IPS-20b (cell line): Measurements from ENCODE around the gene FHIT.

Experiments used
- H3K27ac ChIP-seq: one replicate; pipeline ENCODE4 v1.5.1; 2013; ENCODE audit warnings: low read length
- H3K27me3 ChIP-seq: 2 replicates; pipeline ENCODE4 v1.6.1; 2013; ENCODE audit warnings: mild to moderate bottlenecking, low read length, inconsistent platforms; ENCODE audit not compliant: insufficient read depth
- H3K36me3 ChIP-seq: 2 replicates; pipeline ENCODE4 v1.6.1; 2013; ENCODE audit warnings: low read depth, mild to moderate bottlenecking, inconsistent platforms, low read length, moderate library complexity; ENCODE audit not compliant: insufficient read depth
- H3K4me1 ChIP-seq: 2 replicates; pipeline ENCODE4 v1.6.1; 2013; ENCODE audit warnings: mild to moderate bottlenecking, control low read depth, inconsistent platforms, low read length, moderate library complexity; ENCODE audit not compliant: insufficient read depth
- H3K4me3 ChIP-seq: 2 replicates; pipeline ENCODE4 v1.5.1; 2013; ENCODE audit warnings: mild to moderate bottlenecking, low read length, inconsistent platforms
- H3K9ac ChIP-seq: 2 replicates; pipeline ENCODE4 v1.6.1; 2013; ENCODE audit warnings: low read depth, mild to moderate bottlenecking, inconsistent platforms, low read length, moderate library complexity
- H3K9me3 ChIP-seq: 2 replicates; pipeline ENCODE4 v1.6.1; 2013; ENCODE audit warnings: mild to moderate bottlenecking, low read depth, low read length, inconsistent platforms; ENCODE audit not compliant: insufficient read depth

The FHIT gene

GRCh38 chr3:61108247-61109019, 142.8 kb downstream of the FHIT start:
- no peak overlapping the region for H3K9ac ChIP-seq

GRCh38 chr3:61094608-61095007, 156.6 kb downstream of the FHIT start:
- H3K9ac ChIP-seq, result no peak overlapping the region
- H3K27ac ChIP-seq, result no peak overlapping the region
- H3K4me3 ChIP-seq, result no peak overlapping the region
- H3K4me1 ChIP-seq, result peaks cover 3% of the 10 kb centered on the region; the same call in 1 of the 2 replicates
- H3K27me3 ChIP-seq, result no peaks in the 10 kb centered on the region
- H3K36me3 ChIP-seq, result no peaks in the 10 kb centered on the region
- H3K9me3 ChIP-seq, result no peaks in the 10 kb centered on the region

More at GRCh38 chr3:61108247-61109019, 142.8 kb downstream of the FHIT start:
- Histone ChIP-seq H3K36me3 (no peaks in the 10 kb centered on the region), H3K9me3 (no peaks in the 10 kb centered on the region), H3K4me3 (no peak overlapping the region), H3K27ac (no peak overlapping the region), H3K4me1 (no peaks in the 10 kb centered on the region), H3K27me3 (no peaks in the 10 kb centered on the region)

- peaks cover 3% of the 10 kb centered on the region; the same call in 1 of the 2 replicates for H3K4me1 ChIP-seq
- H3K9ac ChIP-seq, result no peak overlapping the region
- H3K27me3 ChIP-seq, result no peaks in the 10 kb centered on the region
- H3K9me3 ChIP-seq, result no peaks in the 10 kb centered on the region
- H3K36me3 ChIP-seq, result no peaks in the 10 kb centered on the region
- H3K27ac ChIP-seq, result no peak overlapping the region
- no peak overlapping the region for H3K4me3 ChIP-seq
Observed at GRCh38 chr3:61093364-61093763, 157.9 kb downstream of the FHIT start.

GRCh38 chr3:61092870-61093269, 158.4 kb downstream of the FHIT start:
- H3K4me3 ChIP-seq, result no peak overlapping the region
- peaks cover 3% of the 10 kb centered on the region; the same call in 1 of the 2 replicates for H3K4me1 ChIP-seq
- no peak overlapping the region for H3K27ac ChIP-seq
- H3K36me3 ChIP-seq, result no peaks in the 10 kb centered on the region
- H3K27me3 ChIP-seq, result no peaks in the 10 kb centered on the region
- no peak overlapping the region for H3K9ac ChIP-seq
- H3K9me3 ChIP-seq, result no peaks in the 10 kb centered on the region

- H3K9ac ChIP-seq, result no peak overlapping the region
- H3K4me3 ChIP-seq, result no peak overlapping the region
- H3K27ac ChIP-seq, result no peak overlapping the region
- H3K36me3 ChIP-seq, result no peaks in the 10 kb centered on the region
- no peaks in the 10 kb centered on the region for H3K9me3 ChIP-seq
- peaks cover 3% of the 10 kb centered on the region; the same call in 1 of the 2 replicates for H3K4me1 ChIP-seq
- no peaks in the 10 kb centered on the region for H3K27me3 ChIP-seq
Observed at GRCh38 chr3:61090389-61091169, 160.7 kb downstream of the FHIT start.

- no peak overlapping the region for H3K9ac ChIP-seq
- no peak overlapping the region for H3K4me3 ChIP-seq
- H3K36me3 ChIP-seq, result no peaks in the 10 kb centered on the region
- H3K27ac ChIP-seq, result no peak overlapping the region
- H3K9me3 ChIP-seq, result no peaks in the 10 kb centered on the region
- peaks cover 3% of the 10 kb centered on the region; the same call in 1 of the 2 replicates for H3K4me1 ChIP-seq
- H3K27me3 ChIP-seq, result no peaks in the 10 kb centered on the region
Observed at GRCh38 chr3:61087465-61087864, 163.8 kb downstream of the FHIT start.

GRCh38 chr3:61081554-61081953, 169.7 kb downstream of the FHIT start:
- Histone ChIP-seq H3K4me3 (no peak overlapping the region), H3K4me1 (peaks cover 16% of the 10 kb centered on the region; the same call in 1 of the 2 replicates), H3K36me3 (no peaks in the 10 kb centered on the region), H3K27ac (no peak overlapping the region), H3K27me3 (no peaks in the 10 kb centered on the region), H3K9me3 (no peaks in the 10 kb centered on the region), H3K9ac (no peak overlapping the region)

GRCh38 chr3:61080737-61081445, 170.4 kb downstream of the FHIT start:
- Histone ChIP-seq H3K9ac (no peak overlapping the region), H3K36me3 (no peaks in the 10 kb centered on the region), H3K4me3 (no peak overlapping the region), H3K27me3 (no peaks in the 10 kb centered on the region), H3K27ac (no peak overlapping the region), H3K9me3 (no peaks in the 10 kb centered on the region), H3K4me1 (peaks cover 16% of the 10 kb centered on the region; the same call in 1 of the 2 replicates)

GRCh38 chr3:61078048-61078752, 173.1 kb downstream of the FHIT start:
- Histone ChIP-seq H3K4me1 (peaks cover 18% of the 10 kb centered on the region; the same call in 1 of the 2 replicates), H3K4me3 (no peak overlapping the region), H3K27me3 (no peaks in the 10 kb centered on the region), H3K9me3 (no peaks in the 10 kb centered on the region), H3K36me3 (no peaks in the 10 kb centered on the region), H3K9ac (no peak overlapping the region), H3K27ac (no peak overlapping the region)

- H3K36me3 ChIP-seq, result no peaks in the 10 kb centered on the region
- H3K4me3 ChIP-seq, result no peak overlapping the region
- no peak overlapping the region for H3K9ac ChIP-seq
- no peaks in the 10 kb centered on the region for H3K27me3 ChIP-seq
- H3K4me1 ChIP-seq, result peaks cover 18% of the 10 kb centered on the region; the same call in 1 of the 2 replicates
- no peak overlapping the region for H3K27ac ChIP-seq
- no peaks in the 10 kb centered on the region for H3K9me3 ChIP-seq
Observed at GRCh38 chr3:61077551-61077950, 173.7 kb downstream of the FHIT start.

- Histone ChIP-seq H3K27ac (no peak overlapping the region), H3K27me3 (no peaks in the 10 kb centered on the region), H3K4me1 (peaks cover 2% of the 10 kb centered on the region; the same call in 1 of the 2 replicates), H3K9ac (no peak overlapping the region), H3K4me3 (no peak overlapping the region), H3K9me3 (no peaks in the 10 kb centered on the region), H3K36me3 (no peaks in the 10 kb centered on the region)
Observed at GRCh38 chr3:61074783-61075182, 176.5 kb downstream of the FHIT start.
